Astrocyte (in vitro differentiated cells and primary cell): ENCODE measurements around the gene PDE3A.

ENCODE experiments used
- EZH2 ChIP-seq: IDR thresholded peaks from 2 replicates; pipeline ENCODE4 v1.6.1; 2012; ENCODE audit warnings: mild to moderate bottlenecking, low read length, inconsistent platforms; ENCODE audit not compliant: insufficient read depth
- TF ChIP-seq, protein P1 (sequence below): IDR thresholded peaks from 2 replicates; pipeline ENCODE4 v1.5.1; 2011; ENCODE audit warnings: low read depth, mild to moderate bottlenecking, inconsistent platforms, low read length, moderate library complexity; ENCODE audit not compliant: insufficient read depth

DNA sequence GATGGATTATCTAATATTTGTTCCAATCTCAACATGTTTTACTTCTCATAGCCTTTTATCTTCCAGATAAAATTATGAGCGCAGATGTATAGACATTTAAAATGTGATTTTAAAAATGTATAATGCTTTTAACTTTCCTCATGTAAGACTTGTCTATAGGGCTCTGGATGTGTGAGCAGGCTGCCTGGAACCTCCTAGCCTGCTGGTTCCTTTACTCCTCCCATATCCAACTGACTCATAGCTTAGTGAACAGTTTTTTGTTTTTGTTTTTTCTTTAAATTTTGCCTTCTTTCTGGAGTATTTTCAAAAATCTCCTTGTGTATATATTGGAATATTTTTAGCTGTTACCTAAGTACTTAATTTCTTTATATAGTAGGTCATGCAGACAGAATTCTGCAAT lies 115.4 kb downstream of the PDE3A start:
- TF ChIP-seq, protein P1, sequence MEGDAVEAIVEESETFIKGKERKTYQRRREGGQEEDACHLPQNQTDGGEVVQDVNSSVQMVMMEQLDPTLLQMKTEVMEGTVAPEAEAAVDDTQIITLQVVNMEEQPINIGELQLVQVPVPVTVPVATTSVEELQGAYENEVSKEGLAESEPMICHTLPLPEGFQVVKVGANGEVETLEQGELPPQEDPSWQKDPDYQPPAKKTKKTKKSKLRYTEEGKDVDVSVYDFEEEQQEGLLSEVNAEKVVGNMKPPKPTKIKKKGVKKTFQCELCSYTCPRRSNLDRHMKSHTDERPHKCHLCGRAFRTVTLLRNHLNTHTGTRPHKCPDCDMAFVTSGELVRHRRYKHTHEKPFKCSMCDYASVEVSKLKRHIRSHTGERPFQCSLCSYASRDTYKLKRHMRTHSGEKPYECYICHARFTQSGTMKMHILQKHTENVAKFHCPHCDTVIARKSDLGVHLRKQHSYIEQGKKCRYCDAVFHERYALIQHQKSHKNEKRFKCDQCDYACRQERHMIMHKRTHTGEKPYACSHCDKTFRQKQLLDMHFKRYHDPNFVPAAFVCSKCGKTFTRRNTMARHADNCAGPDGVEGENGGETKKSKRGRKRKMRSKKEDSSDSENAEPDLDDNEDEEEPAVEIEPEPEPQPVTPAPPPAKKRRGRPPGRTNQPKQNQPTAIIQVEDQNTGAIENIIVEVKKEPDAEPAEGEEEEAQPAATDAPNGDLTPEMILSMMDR = no peak
- TF ChIP-seq EZH2 = no peak
